ENCODE results near the gene C11orf68.

The C11orf68 gene

DNA sequence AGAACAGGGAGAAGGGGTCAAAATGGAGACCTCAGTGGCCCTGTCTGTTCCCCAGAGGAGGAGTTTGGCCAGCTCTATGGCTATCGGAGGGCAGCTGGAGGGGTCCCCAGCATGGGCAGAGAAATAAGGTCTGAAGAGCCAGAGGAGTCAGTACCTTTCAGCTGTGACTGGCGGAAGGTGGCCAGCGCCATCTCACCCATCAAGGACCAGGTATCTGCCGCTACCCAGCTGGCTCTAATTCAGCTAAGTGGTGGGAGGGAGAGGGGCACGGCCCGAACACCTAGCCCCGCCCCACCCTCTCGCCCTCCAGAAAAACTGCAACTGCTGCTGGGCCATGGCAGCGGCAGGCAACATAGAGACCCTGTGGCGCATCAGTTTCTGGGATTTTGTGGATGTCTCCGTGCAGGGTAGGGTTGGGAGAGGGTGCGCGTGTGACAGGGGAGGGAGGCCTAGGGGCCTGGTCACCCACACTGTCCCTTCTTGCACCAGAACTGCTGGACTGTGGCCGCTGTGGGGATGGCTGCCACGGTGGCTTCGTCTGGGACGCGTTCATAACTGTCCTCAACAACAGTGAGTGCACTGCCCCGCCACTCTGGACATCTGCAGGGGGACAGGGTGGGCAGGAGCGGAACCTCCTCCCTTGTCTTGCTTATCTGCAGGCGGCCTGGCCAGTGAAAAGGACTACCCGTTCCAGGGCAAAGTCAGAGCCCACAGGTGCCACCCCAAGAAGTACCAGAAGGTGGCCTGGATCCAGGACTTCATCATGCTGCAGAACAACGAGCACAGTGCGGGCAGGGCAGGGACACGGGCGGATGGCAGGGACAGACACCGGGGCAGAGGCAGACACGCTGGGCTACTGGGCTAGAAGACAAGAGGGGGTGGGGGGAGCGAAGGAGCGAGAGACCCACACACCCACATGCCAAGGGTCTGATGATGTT, 36.5 kb downstream of the C11orf68 start:
- H3K4me3 ChIP-seq (ENCODE audit: control insufficient read depth, low read depth, low read length) = no peak overlapping the region
- no peak for TF ChIP-seq CTCF (IDR thresholded peaks at IDR 0.05; ENCODE audit: control insufficient read depth, insufficient read depth, low read depth, low read length, missing control alignments)
- no peak for DNase-seq (ENCODE audit: low read depth)

- no peak for DNase-seq (ENCODE audit: low read depth)
- TF ChIP-seq CTCF (IDR thresholded peaks at IDR 0.05; ENCODE audit: control insufficient read depth, insufficient read depth, low read depth, low read length, missing control alignments) = no peak
- no peak overlapping the region for H3K4me3 ChIP-seq (ENCODE audit: control insufficient read depth, low read depth, low read length)
Measured at GRCh38 chr11:65880844-65881421, 37.9 kb downstream of the C11orf68 start.

- TF ChIP-seq CTCF (IDR thresholded peaks at IDR 0.05; ENCODE audit: control insufficient read depth, insufficient read depth, low read depth, low read length, missing control alignments) = no peak
- no peak for DNase-seq (ENCODE audit: low read depth)
- H3K4me3 ChIP-seq (ENCODE audit: control insufficient read depth, low read depth, low read length) = no peak overlapping the region
Measured at GRCh38 chr11:65880027-65880426, 38.8 kb downstream of the C11orf68 start.

DNA sequence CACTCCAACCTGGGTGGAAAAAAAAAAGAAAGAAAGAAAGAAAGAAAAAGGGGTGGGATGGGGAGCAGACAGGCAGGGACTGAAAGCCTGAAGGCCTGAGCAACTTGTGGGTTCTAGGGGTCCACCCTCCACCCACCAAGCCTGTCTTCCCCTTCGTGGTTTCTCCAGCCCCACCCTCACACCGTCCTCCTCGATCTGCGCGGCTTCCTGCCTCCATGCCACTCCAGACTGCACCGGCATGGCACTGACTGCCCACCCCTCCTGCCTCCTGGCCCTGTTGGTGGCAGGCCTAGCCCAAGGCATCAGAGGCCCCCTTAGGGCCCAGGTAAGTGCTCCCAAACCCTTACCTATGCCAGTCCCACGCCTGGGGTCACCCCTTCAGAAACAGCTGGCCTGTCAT, 39.2 kb downstream of the C11orf68 start, which contains the start of gene CTSW:
Gene CTSW (plus strand): TSS at position 221 of the 400 bp plus-strand sequence. CDS start 18 bp downstream, at position 239.
- no peak for DNase-seq (ENCODE audit: low read depth)
- no peak within 1 kb of the TSS for H3K4me3 ChIP-seq (ENCODE audit: control insufficient read depth, low read depth, low read length)
- no peak for TF ChIP-seq CTCF (IDR thresholded peaks at IDR 0.05; ENCODE audit: control insufficient read depth, insufficient read depth, low read depth, low read length, missing control alignments)

DNA sequence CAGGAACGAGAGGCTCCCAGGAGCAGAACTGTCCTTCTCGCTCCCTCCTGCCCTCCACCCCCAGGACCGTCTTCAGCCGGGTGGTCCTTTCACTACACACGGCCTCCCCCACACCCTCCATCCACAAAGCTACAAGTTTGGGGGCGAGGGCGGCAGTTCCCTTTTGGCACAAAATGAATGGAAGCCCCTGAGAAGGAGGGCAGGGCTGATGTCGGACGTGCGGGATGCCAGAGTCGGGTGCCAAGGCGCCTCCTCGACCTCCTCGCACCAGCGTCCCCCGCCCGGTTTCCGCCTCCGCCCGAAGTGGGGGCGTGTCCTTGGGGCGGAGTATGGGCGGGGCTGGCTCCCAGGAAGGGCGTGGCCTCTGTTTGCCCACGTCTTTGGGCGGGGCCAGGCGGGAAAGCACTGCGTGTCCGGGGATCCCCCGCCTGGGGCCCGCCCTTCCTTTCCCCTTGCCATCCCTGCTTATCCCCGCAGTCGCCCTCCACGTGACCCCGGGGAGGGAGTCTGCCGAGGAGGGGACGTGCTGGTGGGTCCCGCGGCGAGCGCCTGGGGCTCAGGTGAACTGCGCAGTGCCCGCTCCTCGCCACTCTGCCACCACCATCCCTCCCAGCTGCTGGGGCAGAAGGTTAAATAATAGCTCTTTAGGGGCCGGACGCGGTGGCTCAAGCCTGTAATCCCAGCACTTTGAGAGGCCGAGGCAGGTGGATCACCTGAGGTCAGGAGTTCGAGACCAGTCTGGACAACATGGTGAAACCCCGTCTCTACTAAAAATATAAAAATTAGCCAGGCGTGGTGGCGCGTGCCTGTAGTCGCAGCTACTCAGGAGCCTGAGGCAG, 45.3 kb downstream of the C11orf68 start:
- TF ChIP-seq CTCF (IDR thresholded peaks at IDR 0.05; ENCODE audit: control insufficient read depth, insufficient read depth, low read depth, low read length, missing control alignments) = no peak
- DNase-seq (ENCODE audit: low read depth) = no peak
- peak overlapping the region; percentile 77 for H3K4me3 ChIP-seq (ENCODE audit: control insufficient read depth, low read depth, low read length)

- TF ChIP-seq CTCF (IDR thresholded peaks at IDR 0.05; ENCODE audit: control insufficient read depth, insufficient read depth, low read depth, low read length, missing control alignments) = no peak
- no peak for DNase-seq (ENCODE audit: low read depth)
- peak within 1 kb of the TSS; percentile 77 for H3K4me3 ChIP-seq (ENCODE audit: control insufficient read depth, low read depth, low read length)
Measured at GRCh38 chr11:65872586-65873317, 46.1 kb downstream of the C11orf68 start, which contains the start of gene EFEMP2. TSS of gene EFEMP2 (minus strand) at chr11:65872800. CDS start at chr11:65872354, 446 bp downstream.

Measured in AG09309 (cell line).